Measurements from ENCODE around the gene UGT1A8. TPM values are rescaled to one million over a fixed set of nuclear protein-coding genes. Genes with fewer than 3 reads are reported as not detected.

Gene UGT1A8
- polyA plus RNA-seq, 1 of the 3 experiments (the other 2 are of a cell fraction), result not detected

DNA sequence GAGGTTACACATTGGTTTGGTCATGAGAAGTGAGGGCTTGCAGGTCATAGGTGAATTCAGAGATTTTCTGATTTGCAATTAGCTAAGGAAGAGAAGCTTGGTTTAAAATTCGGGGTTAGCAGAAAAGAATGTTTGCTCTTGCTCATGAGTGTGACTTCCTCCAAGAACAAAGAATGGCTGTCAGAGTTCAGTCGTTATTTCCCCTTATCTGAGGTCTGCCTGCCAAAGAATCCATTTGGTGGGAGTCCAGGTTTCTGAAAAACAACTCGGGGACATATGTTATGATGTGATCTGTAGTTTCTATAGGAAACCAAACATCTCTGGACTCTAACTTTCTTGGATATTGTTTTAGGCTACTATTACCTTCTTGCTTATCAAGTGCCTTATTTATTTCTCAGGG, 72.1 kb downstream of the UGT1A8 start:
- no peak overlapping the region for H3K9ac ChIP-seq
- no peaks in the 10 kb centered on the region for H3K27me3 ChIP-seq (ENCODE audit: insufficient read depth)
- no peak overlapping the region for H3K4me2 ChIP-seq
- TF ChIP-seq FOXM1 (IDR thresholded peaks at IDR 0.05; ENCODE audit: low read depth) (no peak), EP300 (IDR thresholded peaks at IDR 0.05; ENCODE audit: borderline replicate concordance in 1 of 2, low read depth in 1 of 2, low read length in 1 of 2) (no peak), MEF2A (IDR thresholded peaks at IDR 0.05; ENCODE audit: borderline replicate concordance, low read depth) (no peak), RCOR1 (IDR thresholded peaks at IDR 0.05; ENCODE audit: low read length) (no peak), RAD21 (IDR thresholded peaks at IDR 0.05; ENCODE audit: low read length) (no peak), FOXJ3 (CRISPR knock-in tag; IDR thresholded peaks at IDR 0.05) (no peak), SIN3A (IDR thresholded peaks at IDR 0.05; ENCODE audit: borderline replicate concordance, low read depth, low read length) (no peak), ELF1 (IDR thresholded peaks at IDR 0.05) (no peak), JUND (IDR thresholded peaks at IDR 0.05) (no peak), NFIC (IDR thresholded peaks at IDR 0.05; ENCODE audit: borderline replicate concordance) (no peak), RFX5 (IDR thresholded peaks at IDR 0.05; ENCODE audit: low read length) (no peak), EZH2phosphoT487 (IDR thresholded peaks at IDR 0.05; ENCODE audit: borderline replicate concordance, low read depth) (no peak), RXRA (IDR thresholded peaks at IDR 0.05; ENCODE audit: borderline replicate concordance, low read depth) (no peak), POLR2AphosphoS5 (IDR thresholded peaks at IDR 0.05; ENCODE audit: low read depth, low read length) (no peak), CHD2 (IDR thresholded peaks at IDR 0.05; ENCODE audit: low read length, partially characterized antibody) (no peak)
- TF ChIP-seq, protein P1, sequence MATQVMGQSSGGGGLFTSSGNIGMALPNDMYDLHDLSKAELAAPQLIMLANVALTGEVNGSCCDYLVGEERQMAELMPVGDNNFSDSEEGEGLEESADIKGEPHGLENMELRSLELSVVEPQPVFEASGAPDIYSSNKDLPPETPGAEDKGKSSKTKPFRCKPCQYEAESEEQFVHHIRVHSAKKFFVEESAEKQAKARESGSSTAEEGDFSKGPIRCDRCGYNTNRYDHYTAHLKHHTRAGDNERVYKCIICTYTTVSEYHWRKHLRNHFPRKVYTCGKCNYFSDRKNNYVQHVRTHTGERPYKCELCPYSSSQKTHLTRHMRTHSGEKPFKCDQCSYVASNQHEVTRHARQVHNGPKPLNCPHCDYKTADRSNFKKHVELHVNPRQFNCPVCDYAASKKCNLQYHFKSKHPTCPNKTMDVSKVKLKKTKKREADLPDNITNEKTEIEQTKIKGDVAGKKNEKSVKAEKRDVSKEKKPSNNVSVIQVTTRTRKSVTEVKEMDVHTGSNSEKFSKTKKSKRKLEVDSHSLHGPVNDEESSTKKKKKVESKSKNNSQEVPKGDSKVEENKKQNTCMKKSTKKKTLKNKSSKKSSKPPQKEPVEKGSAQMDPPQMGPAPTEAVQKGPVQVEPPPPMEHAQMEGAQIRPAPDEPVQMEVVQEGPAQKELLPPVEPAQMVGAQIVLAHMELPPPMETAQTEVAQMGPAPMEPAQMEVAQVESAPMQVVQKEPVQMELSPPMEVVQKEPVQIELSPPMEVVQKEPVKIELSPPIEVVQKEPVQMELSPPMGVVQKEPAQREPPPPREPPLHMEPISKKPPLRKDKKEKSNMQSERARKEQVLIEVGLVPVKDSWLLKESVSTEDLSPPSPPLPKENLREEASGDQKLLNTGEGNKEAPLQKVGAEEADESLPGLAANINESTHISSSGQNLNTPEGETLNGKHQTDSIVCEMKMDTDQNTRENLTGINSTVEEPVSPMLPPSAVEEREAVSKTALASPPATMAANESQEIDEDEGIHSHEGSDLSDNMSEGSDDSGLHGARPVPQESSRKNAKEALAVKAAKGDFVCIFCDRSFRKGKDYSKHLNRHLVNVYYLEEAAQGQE (IDR thresholded peaks at IDR 0.05; ENCODE audit: low read depth, low read length), result no peak
- TF ChIP-seq, protein P2, sequence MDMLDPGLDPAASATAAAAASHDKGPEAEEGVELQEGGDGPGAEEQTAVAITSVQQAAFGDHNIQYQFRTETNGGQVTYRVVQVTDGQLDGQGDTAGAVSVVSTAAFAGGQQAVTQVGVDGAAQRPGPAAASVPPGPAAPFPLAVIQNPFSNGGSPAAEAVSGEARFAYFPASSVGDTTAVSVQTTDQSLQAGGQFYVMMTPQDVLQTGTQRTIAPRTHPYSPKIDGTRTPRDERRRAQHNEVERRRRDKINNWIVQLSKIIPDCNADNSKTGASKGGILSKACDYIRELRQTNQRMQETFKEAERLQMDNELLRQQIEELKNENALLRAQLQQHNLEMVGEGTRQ (IDR thresholded peaks at IDR 0.05; ENCODE audit: borderline replicate concordance, low read depth, low read length), result no peak
- TF ChIP-seq, protein P3, sequence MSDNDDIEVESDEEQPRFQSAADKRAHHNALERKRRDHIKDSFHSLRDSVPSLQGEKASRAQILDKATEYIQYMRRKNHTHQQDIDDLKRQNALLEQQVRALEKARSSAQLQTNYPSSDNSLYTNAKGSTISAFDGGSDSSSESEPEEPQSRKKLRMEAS (IDR thresholded peaks at IDR 0.05; ENCODE audit: low read depth), result no peak
- TF ChIP-seq, protein P4, sequence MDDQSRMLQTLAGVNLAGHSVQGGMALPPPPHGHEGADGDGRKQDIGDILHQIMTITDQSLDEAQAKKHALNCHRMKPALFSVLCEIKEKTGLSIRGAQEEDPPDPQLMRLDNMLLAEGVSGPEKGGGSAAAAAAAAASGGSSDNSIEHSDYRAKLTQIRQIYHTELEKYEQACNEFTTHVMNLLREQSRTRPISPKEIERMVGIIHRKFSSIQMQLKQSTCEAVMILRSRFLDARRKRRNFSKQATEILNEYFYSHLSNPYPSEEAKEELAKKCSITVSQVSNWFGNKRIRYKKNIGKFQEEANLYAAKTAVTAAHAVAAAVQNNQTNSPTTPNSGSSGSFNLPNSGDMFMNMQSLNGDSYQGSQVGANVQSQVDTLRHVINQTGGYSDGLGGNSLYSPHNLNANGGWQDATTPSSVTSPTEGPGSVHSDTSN (IDR thresholded peaks at IDR 0.05), result no peak
- TF ChIP-seq, protein P5, sequence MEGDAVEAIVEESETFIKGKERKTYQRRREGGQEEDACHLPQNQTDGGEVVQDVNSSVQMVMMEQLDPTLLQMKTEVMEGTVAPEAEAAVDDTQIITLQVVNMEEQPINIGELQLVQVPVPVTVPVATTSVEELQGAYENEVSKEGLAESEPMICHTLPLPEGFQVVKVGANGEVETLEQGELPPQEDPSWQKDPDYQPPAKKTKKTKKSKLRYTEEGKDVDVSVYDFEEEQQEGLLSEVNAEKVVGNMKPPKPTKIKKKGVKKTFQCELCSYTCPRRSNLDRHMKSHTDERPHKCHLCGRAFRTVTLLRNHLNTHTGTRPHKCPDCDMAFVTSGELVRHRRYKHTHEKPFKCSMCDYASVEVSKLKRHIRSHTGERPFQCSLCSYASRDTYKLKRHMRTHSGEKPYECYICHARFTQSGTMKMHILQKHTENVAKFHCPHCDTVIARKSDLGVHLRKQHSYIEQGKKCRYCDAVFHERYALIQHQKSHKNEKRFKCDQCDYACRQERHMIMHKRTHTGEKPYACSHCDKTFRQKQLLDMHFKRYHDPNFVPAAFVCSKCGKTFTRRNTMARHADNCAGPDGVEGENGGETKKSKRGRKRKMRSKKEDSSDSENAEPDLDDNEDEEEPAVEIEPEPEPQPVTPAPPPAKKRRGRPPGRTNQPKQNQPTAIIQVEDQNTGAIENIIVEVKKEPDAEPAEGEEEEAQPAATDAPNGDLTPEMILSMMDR (IDR thresholded peaks at IDR 0.05), result no peak
- no peak overlapping the region for H2AFZ ChIP-seq (ENCODE audit: low read depth)
- no peaks in the 10 kb centered on the region for H3K79me2 ChIP-seq (ENCODE audit: insufficient read depth)
- H3K4me1 ChIP-seq (ENCODE audit: control insufficient read depth in 1 of 2, insufficient read depth in 2 of 2, low read depth in 1 of 2, low read length in 1 of 2), result no peaks in the 10 kb centered on the region
- ChIA-PET CTCF (no interaction called here), POLR2A (no interaction called here)
- no peaks in the 10 kb centered on the region for H3K9me2 ChIP-seq
- H3K4me3 ChIP-seq (ENCODE audit: low read depth in 2 of 2, low read length in 1 of 2), result no peak overlapping the region
- H3F3A ChIP-seq (replicated peaks; ENCODE audit: insufficient read depth), result no peaks in the 10 kb centered on the region
- H3K36me3 ChIP-seq (replicated peaks in 1 of 2; ENCODE audit: control insufficient read depth in 1 of 2, insufficient read depth in 2 of 2, low read length in 1 of 2), result no peaks in the 10 kb centered on the region
- H3K27ac ChIP-seq (ENCODE audit: low read depth in 2 of 2, low read length in 1 of 2), result no peak overlapping the region
- no peaks in the 10 kb centered on the region for H4K20me1 ChIP-seq (ENCODE audit: insufficient read depth)
- no peaks in the 10 kb centered on the region for H3K9me3 ChIP-seq
- DNase-seq, result no peak
- 23% methylated on average over 3 of the region's 3 CpGs for WGBS (ENCODE audit: low lambda C conversion rate)

Data from SK-N-SH (cell line).